Measurements from ENCODE around the gene LAIR2. TPM values are rescaled to one million over a fixed set of nuclear protein-coding genes. Genes with fewer than 3 reads are reported as not detected.

Gene LAIR2
- total and polyA plus RNA-seq, 2 of the 13 experiments (the other 11 are each of a cell fraction or from before 2014, with no cell fraction given) = 1.3 to 1.9 TPM

DNA sequence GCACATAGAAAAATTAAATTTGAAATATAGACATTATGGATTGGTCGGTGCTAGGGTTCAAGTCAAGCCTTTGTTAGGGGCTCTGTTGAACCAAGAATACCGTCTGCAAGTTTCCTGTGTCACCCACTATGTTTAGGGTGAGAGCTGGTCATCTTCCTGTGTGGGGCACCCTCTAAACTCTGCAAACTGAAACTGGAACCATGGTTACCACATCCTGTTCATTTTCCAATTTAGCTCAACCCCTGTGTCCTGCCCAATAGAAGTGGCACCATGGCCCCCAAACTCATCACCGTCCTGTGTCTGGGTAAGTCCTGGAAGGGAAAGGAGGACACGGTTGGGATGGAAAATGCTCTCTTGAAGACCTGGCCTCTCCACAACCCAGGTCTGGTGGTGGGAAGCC is 29.9 kb downstream of the LAIR2 start:
- CTCF ChIA-PET (ENCODE audit: low intra/inter-chr PET ratio, low total read pairs) = no interaction called here
- no peak for DNase-seq (ENCODE audit: low spot score)
- 48% methylated on average over 4 of the region's 4 CpGs for WGBS (ENCODE audit: low lambda C conversion rate)
- ATAC-seq = no peak
- H3K27ac ChIP-seq (ENCODE audit: extremely low read length, insufficient read depth, low read length) = no peak overlapping the region
- H4K20me1 ChIP-seq (ENCODE audit: insufficient read depth, low read length) = no peaks in the 10 kb centered on the region
- H2AFZ ChIP-seq (ENCODE audit: low read length) = no peak overlapping the region
- H3K4me1 ChIP-seq (ENCODE audit: insufficient read depth, low read length) = no peaks in the 10 kb centered on the region
- H3K79me2 ChIP-seq (ENCODE audit: insufficient read depth, low read length) = no peaks in the 10 kb centered on the region
- no peaks in the 10 kb centered on the region for H3K36me3 ChIP-seq (replicated peaks in 1 of 2; ENCODE audit: control insufficient read depth in 1 of 2, insufficient read depth in 2 of 2, low read length in 2 of 2)
- no peak overlapping the region for H3K4me2 ChIP-seq (ENCODE audit: low read depth, low read length)
- H3K4me3 ChIP-seq (replicated peaks in 1 of 3; ENCODE audit: insufficient read depth in 1 of 3, low read depth in 2 of 3, low read length in 3 of 3) = no peak overlapping the region
- H3K27me3 ChIP-seq (ENCODE audit: control insufficient read depth in 1 of 2, insufficient read depth in 2 of 2, low read length in 2 of 2) = peaks cover 0 to 16% of the 10 kb centered on the region in 2 experiments; a peak in 2 of 5 replicates
- POLR2A ChIA-PET = no interaction called here
- BruUV-seq (replicated peaks) = no TSS peak
- TF ChIP-seq ATRX (CRISPR knock-in tag; IDR thresholded peaks at IDR 0.05; ENCODE audit: borderline replicate concordance) (no peak), NCOA2 (CRISPR knock-in tag; IDR thresholded peaks at IDR 0.05) (no peak)
- H3K9me3 ChIP-seq (ENCODE audit: low read length) = no peaks in the 10 kb centered on the region
- intact Hi-C loops (cut with micrococcal nuclease; ENCODE audit: unreplicated experiment) (no loop called here), in situ Hi-C loops (cut with HindIII; ENCODE audit: extremely low pct_ligation_motif_present, low pct_unique_long_range_greater_than_20kb) (no loop called here)
- FAIRE-seq = no peak
- H3K9ac ChIP-seq (ENCODE audit: insufficient read depth, low read depth, low read length) = no peak overlapping the region

GRCh38 chr19:54533476-54533875 is 30.8 kb downstream of the LAIR2 start:
- 33% methylated on average over 8 of the region's 8 CpGs for WGBS (ENCODE audit: low lambda C conversion rate)
- ATAC-seq (no peak), DNase-seq (ENCODE audit: low spot score) (no peak), FAIRE-seq (no peak)
- H2AFZ ChIP-seq (ENCODE audit: low read length) = no peak overlapping the region
- H3K4me2 ChIP-seq (ENCODE audit: low read depth, low read length) = no peak overlapping the region
- peaks cover 0 to 16% of the 10 kb centered on the region in 2 experiments; a peak in 3 of 5 replicates for H3K27me3 ChIP-seq (ENCODE audit: control insufficient read depth in 1 of 2, insufficient read depth in 2 of 2, low read length in 2 of 2)
- H3K79me2 ChIP-seq (ENCODE audit: insufficient read depth, low read length) = no peaks in the 10 kb centered on the region
- CTCF ChIA-PET (ENCODE audit: low intra/inter-chr PET ratio, low total read pairs) = no interaction called here
- H3K27ac ChIP-seq (ENCODE audit: extremely low read length, insufficient read depth, low read length) = no peak overlapping the region
- H3K36me3 ChIP-seq (replicated peaks in 1 of 2; ENCODE audit: control insufficient read depth in 1 of 2, insufficient read depth in 2 of 2, low read length in 2 of 2) = no peaks in the 10 kb centered on the region
- BruUV-seq (replicated peaks) = no TSS peak
- no peak overlapping the region for H3K9ac ChIP-seq (ENCODE audit: insufficient read depth, low read depth, low read length)
- H3K4me3 ChIP-seq (replicated peaks in 1 of 3; ENCODE audit: insufficient read depth in 1 of 3, low read depth in 2 of 3, low read length in 3 of 3) = no peak overlapping the region
- in situ Hi-C loops (cut with HindIII; ENCODE audit: extremely low pct_ligation_motif_present, low pct_unique_long_range_greater_than_20kb) (no loop called here), intact Hi-C loops (cut with micrococcal nuclease; ENCODE audit: unreplicated experiment) (no loop called here)
- no peaks in the 10 kb centered on the region for H4K20me1 ChIP-seq (ENCODE audit: insufficient read depth, low read length)
- POLR2A ChIA-PET = no interaction called here
- H3K4me1 ChIP-seq (ENCODE audit: insufficient read depth, low read length) = no peaks in the 10 kb centered on the region
- H3K9me3 ChIP-seq (ENCODE audit: low read length) = no peaks in the 10 kb centered on the region
- TF ChIP-seq ZNF607 (CRISPR knock-in tag; IDR thresholded peaks at IDR 0.05; ENCODE audit: borderline replicate concordance) (no peak), DPF2 (CRISPR knock-in tag; IDR thresholded peaks at IDR 0.05; ENCODE audit: borderline replicate concordance, low read depth) (no peak), ZNF761 (CRISPR knock-in tag; conservative IDR thresholded peaks at IDR 0.05) (no peak)
